IMR-90 (cell line): Measurements from ENCODE around the gene ALK. TPM values are rescaled to one million over a fixed set of nuclear protein-coding genes. Genes with fewer than 3 reads are reported as not detected.

Source experiments
- ATAC-seq: fragments of 200-7000 bp; cut with Tn5 transposase; 2 replicates; pipeline ENCODE4 v1.9.1; 2020; ENCODE audit warnings: low read depth, mild to moderate bottlenecking, moderate library complexity
- BruUV-seq: library from RNA; stranded (reverse); fragments of 400-500 nt; replicated peaks from 2 replicates; lab custom pipeline; 2021; lab: Mats Ljungman, UMichigan
- CTCF ChIA-PET: fragments of 300-600 bp; formaldehyde crosslinking; extraction: SDS; loops from one replicate; lab custom pipeline; 2021; ENCODE audit warnings: antibody characterized with exemption; lab: Yijun Ruan, JAX
- POLR2A ChIA-PET: fragments of 300-600 bp; sonication (Branson Sonifier 250); formaldehyde crosslinking; loops from one replicate; lab custom pipeline; 2022; ENCODE audit warnings: antibody characterized with exemption; ENCODE audit not compliant: unreplicated experiment; lab: Charles Lee
- DNase-seq: peaks from one replicate; pipeline ENCODE4 v3.0.0; 2013
- H2AFZ ChIP-seq: replicated peaks from 2 replicates; pipeline ENCODE3; 2013; ENCODE audit warnings: low read length, mild to moderate bottlenecking; ENCODE audit not compliant: poor library complexity
- H2AK5ac ChIP-seq: 2 replicates; pipeline ENCODE4 v1.6.1; 2013; ENCODE audit warnings: low read depth, low read length, inconsistent platforms
- H2AK9ac ChIP-seq: replicated peaks from 2 replicates; pipeline ENCODE3; 2013; ENCODE audit warnings: mild to moderate bottlenecking, low read depth, low read length, moderate library complexity; ENCODE audit not compliant: poor library complexity
- H2BK120ac ChIP-seq: 2 replicates; pipeline ENCODE4 v1.6.1; 2013; ENCODE audit warnings: low read depth, low read length, inconsistent platforms
- H2BK15ac ChIP-seq: 3 replicates; pipeline ENCODE4 v1.6.1; 2013; ENCODE audit warnings: low read depth, low read length, inconsistent platforms
- H2BK20ac ChIP-seq: 2 replicates; pipeline ENCODE4 v1.6.1; 2013; ENCODE audit warnings: low read depth, mild to moderate bottlenecking, inconsistent platforms, low read length, moderate library complexity
- H2BK5ac ChIP-seq: 2 replicates; pipeline ENCODE4 v1.6.1; 2013; ENCODE audit warnings: mild to moderate bottlenecking, low read depth, low read length, inconsistent platforms; ENCODE audit not compliant: poor library complexity, severe bottlenecking
- H3K14ac ChIP-seq: replicated peaks from 2 replicates; pipeline ENCODE4 v1.6.1; 2013; ENCODE audit warnings: low read depth, low read length, inconsistent platforms
- H3K18ac ChIP-seq: 2 replicates; pipeline ENCODE4 v1.6.1; 2013; ENCODE audit warnings: low read depth, low read length, control low read depth
- H3K23ac ChIP-seq: 2 replicates; pipeline ENCODE4 v1.6.1; 2013; ENCODE audit warnings: low read depth, low read length, inconsistent platforms
- H3K27ac ChIP-seq: 2 replicates; pipeline ENCODE4 v1.5.1; 2013; ENCODE audit warnings: mild to moderate bottlenecking, control low read depth, low read length; ENCODE audit not compliant: insufficient read depth
- H3K27me3 ChIP-seq: 2 replicates; pipeline ENCODE4 v1.6.1; 2013; ENCODE audit warnings: low read length; ENCODE audit not compliant: control insufficient read depth, insufficient read depth
- H3K36me3 ChIP-seq: 2 replicates; pipeline ENCODE4 v1.6.1; 2013; ENCODE audit warnings: low read length, mixed read lengths; ENCODE audit not compliant: control insufficient read depth, insufficient read depth
- H3K4ac ChIP-seq: 2 replicates; pipeline ENCODE4 v1.6.1; 2013; ENCODE audit warnings: low read depth, low read length, inconsistent platforms
- H3K4me1 ChIP-seq: 2 replicates; pipeline ENCODE4 v1.6.1; 2013; ENCODE audit warnings: low read length, mixed read lengths; ENCODE audit not compliant: control insufficient read depth, insufficient read depth
- H3K4me2 ChIP-seq: 2 replicates; pipeline ENCODE4 v1.6.1; 2013; ENCODE audit warnings: low read depth, mild to moderate bottlenecking, control low read depth, low read length, moderate library complexity
- H3K4me3 ChIP-seq: 2 replicates; pipeline ENCODE4 v1.5.1; 2013; ENCODE audit warnings: low read depth, mild to moderate bottlenecking, control low read depth, low read length, moderate library complexity; ENCODE audit not compliant: insufficient read depth
- H3K56ac ChIP-seq: 2 replicates; pipeline ENCODE4 v1.6.1; 2013; ENCODE audit warnings: low read length, inconsistent platforms; ENCODE audit not compliant: insufficient read depth; ENCODE audit errors: extremely low read depth
- H3K79me1 ChIP-seq, 2 experiments: 2 replicates each; pipeline ENCODE4 v1.6.1; 2013; ENCODE audit warnings: low read length in 2 of 2, inconsistent platforms in 1 of 2, low read depth in 1 of 2
- H3K9ac ChIP-seq: 2 replicates; pipeline ENCODE4 v1.6.1; 2013; ENCODE audit warnings: low read depth, low read length, control low read depth
- H3K9me1 ChIP-seq: 2 replicates; pipeline ENCODE4 v1.6.1; 2013; ENCODE audit warnings: low read length, inconsistent platforms; ENCODE audit not compliant: insufficient read depth
- H3K9me3 ChIP-seq: 2 replicates; pipeline ENCODE4 v1.6.1; 2013; ENCODE audit warnings: low read length; ENCODE audit not compliant: control insufficient read depth, insufficient read depth
- H4K20me1 ChIP-seq: 2 replicates; pipeline ENCODE4 v1.6.1; 2013; ENCODE audit warnings: low read length, inconsistent platforms; ENCODE audit not compliant: insufficient read depth
- H4K5ac ChIP-seq: 2 replicates; pipeline ENCODE4 v1.6.1; 2013; ENCODE audit warnings: mild to moderate bottlenecking, low read depth, low read length, control low read depth
- H4K8ac ChIP-seq, 2 experiments: 2 replicates each; pipeline ENCODE4 v1.6.1; 2013; ENCODE audit warnings: low read depth in 2 of 2, low read length in 2 of 2, control low read depth in 1 of 2, inconsistent platforms in 1 of 2
- H4K91ac ChIP-seq: 2 replicates; pipeline ENCODE4 v1.6.1; 2013; ENCODE audit warnings: low read depth, low read length, inconsistent platforms; ENCODE audit not compliant: insufficient read depth
- BHLHE40 ChIP-seq: fragments of 150-350 bp; IDR thresholded peaks from 2 replicates; pipeline ENCODE4 v1.6.1; 2016; ENCODE audit warnings: mild to moderate bottlenecking, low read depth, low read length
- CEBPB ChIP-seq: IDR thresholded peaks from 2 replicates; pipeline ENCODE4 v1.6.1; 2012; ENCODE audit warnings: low read depth, low read length, improper control_type of control experiment
- CTCF ChIP-seq: conservative IDR thresholded peaks from 2 replicates; pipeline ENCODE4 v1.5.1; 2012; ENCODE audit warnings: mild to moderate bottlenecking, low read depth, low read length, improper control_type of control experiment
- ELK1 ChIP-seq: fragments of 150-350 bp; IDR thresholded peaks from 2 replicates; pipeline ENCODE4 v1.6.1; 2016; ENCODE audit warnings: low read depth, mild to moderate bottlenecking, low read length, moderate library complexity, borderline replicate concordance
- MAZ ChIP-seq: IDR thresholded peaks from 2 replicates; pipeline ENCODE4 v1.6.1; 2012; ENCODE audit warnings: low read depth, mild to moderate bottlenecking, low read length, improper control_type of control experiment, moderate library complexity, borderline replicate concordance
- NFE2L2 ChIP-seq: fragments of 150-350 bp; IDR thresholded peaks from 2 replicates; pipeline ENCODE4 v1.6.1; 2016; ENCODE audit warnings: low read depth, mild to moderate bottlenecking, low read length
- POLR2A ChIP-seq: IDR thresholded peaks from 2 replicates; pipeline ENCODE4 v1.6.1; 2012; ENCODE audit warnings: mild to moderate bottlenecking, low read depth, low read length
- RAD21 ChIP-seq: IDR thresholded peaks from 2 replicates; pipeline ENCODE4 v1.6.1; 2012; ENCODE audit warnings: low read length, improper control_type of control experiment
- RCOR1 ChIP-seq: IDR thresholded peaks from 2 replicates; pipeline ENCODE4 v1.6.1; 2012; ENCODE audit warnings: mild to moderate bottlenecking, low read length, improper control_type of control experiment; ENCODE audit not compliant: insufficient replicate concordance
- SMC3 ChIP-seq: fragments of 150-350 bp; IDR thresholded peaks from 2 replicates; pipeline ENCODE4 v1.6.1; 2016; ENCODE audit warnings: low read depth, mild to moderate bottlenecking, antibody characterized with exemption, low read length, moderate library complexity
- WGBS, 2 experiments: methylation state at CpG; one replicate each; pipeline versions ENCODE4 v1.1.5 to v1.1.7; 2013; ENCODE audit warnings: missing lambda C conversion rate in 2 of 2; ENCODE audit not compliant: insufficient read length in 1 of 2; ENCODE audit errors: extremely low coverage in 2 of 2; 5-methylcytosine and 5-hydroxymethylcytosine counted together
- dilution Hi-C: fragments of 300-500 bp; cut with HindIII; formaldehyde crosslinking; loops from one replicate; pipeline ENCODE4 v1.14.3; 2018; ENCODE audit warnings: low sequenced_read_pairs; ENCODE audit not compliant: unreplicated experiment
- in situ Hi-C: fragments of 300-500 bp; cut with MboI; formaldehyde crosslinking; loops from 3 replicates; pipeline ENCODE4 v1.14.3; 2019; ENCODE audit warnings: low sequenced_read_pairs, inconsistent platforms, mixed read lengths
- intact Hi-C: fragments of 100-400 bp; cut with micrococcal nuclease; formaldehyde crosslinking; loops from 2 replicates; pipeline ENCODE4 v1.10.0; 2022
- polyA plus RNA-seq, 3 experiments: library from polyadenylated mRNA; depleted of rRNA; stranded (reverse); fragments of >200 nt; gene quantifications; 2 replicates each; pipeline ENCODE4 v1.2.3, GENCODE V29; 2012; ENCODE audit warnings: low replicate concordance in 1 of 3
- total RNA-seq: library from RNA; depleted of rRNA; stranded (reverse); fragments of >200 nt; gene quantifications from 2 replicates; pipeline ENCODE4 v1.2.3, GENCODE V29; 2012

Gene ALK
- total and polyA plus RNA-seq, 2 of the 4 experiments (the other 2 are of a cell fraction) = not detected

- no peak overlapping the region for H3K14ac ChIP-seq
- H2BK15ac ChIP-seq = no peak overlapping the region
- dilution Hi-C loops (no loop called here), intact Hi-C loops (no loop called here), in situ Hi-C loops (no loop called here)
- no peaks in the 10 kb centered on the region for H3K36me3 ChIP-seq
- H2AK5ac ChIP-seq = no peak overlapping the region
- no CpG with 5 or more reads among the region's 4 CpGs for WGBS, 2 experiments
- H4K5ac ChIP-seq = no peak overlapping the region
- no peaks in the 10 kb centered on the region for H3K79me1 ChIP-seq
- no peak overlapping the region for H3K23ac ChIP-seq
- H2BK20ac ChIP-seq = no peak overlapping the region
- TF ChIP-seq SMC3 (no peak), CEBPB (no peak), POLR2A (no peak), NFE2L2 (no peak), CTCF (no peak), MAZ (no peak), RAD21 (no peak), ELK1 (no peak), RCOR1 (no peak), BHLHE40 (no peak)
- H2BK120ac ChIP-seq = no peak overlapping the region
- H2BK5ac ChIP-seq = no peak overlapping the region
- H3K9me1 ChIP-seq = no peaks in the 10 kb centered on the region; the same call in 1 of the 2 replicates
- H3K27me3 ChIP-seq = peaks cover 8% of the 10 kb centered on the region
- no peak overlapping the region for H4K8ac ChIP-seq
- ATAC-seq (no peak), DNase-seq (no peak)
- H3K9ac ChIP-seq = no peak overlapping the region
- no peak overlapping the region for H3K4me2 ChIP-seq
- no TSS peak for BruUV-seq
- POLR2A ChIA-PET = no interaction called here
- no peak overlapping the region for H3K4me3 ChIP-seq
- no peak overlapping the region for H4K91ac ChIP-seq
- H3K56ac ChIP-seq = no peak overlapping the region
- no peaks in the 10 kb centered on the region for H4K20me1 ChIP-seq
- H3K4ac ChIP-seq = no peak overlapping the region
- H2AFZ ChIP-seq = no peak overlapping the region
- CTCF ChIA-PET = no interaction called here
- no peaks in the 10 kb centered on the region for H3K4me1 ChIP-seq
- H3K27ac ChIP-seq = no peak overlapping the region
- H3K9me3 ChIP-seq = no peaks in the 10 kb centered on the region
- no peak overlapping the region for H3K18ac ChIP-seq
- H2AK9ac ChIP-seq = no peak overlapping the region
Measured at GRCh38 chr2:29575370-29575890, 346.0 kb downstream of the ALK start.
